GM18502 (cell line): ENCODE data around the gene ADD3.
"Not testable (repeated sequence)": the region's sequence is repeated elsewhere in the genome, so short reads cannot be mapped to it uniquely, and the experiment has no call there.

Source experiments
- ATAC-seq: cut with Tn5 transposase; IDR thresholded peaks from one replicate; pipeline ENCODE4 v1.9.1; 2021; ENCODE audit warnings: mild to moderate bottlenecking; ENCODE audit not compliant: unreplicated experiment, poor library complexity

Gene ADD3

GRCh38 chr10:109975244-109976190, 32.3 kb upstream of the ADD3 start:
- no peak for ATAC-seq

- no peak for ATAC-seq
Measured at GRCh38 chr10:109976681-109977080, 31.1 kb upstream of the ADD3 start.

GRCh38 chr10:109977382-109977806, 30.4 kb upstream of the ADD3 start:
- ATAC-seq = no peak

- ATAC-seq = no peak
Measured at GRCh38 chr10:109978481-109978880, 29.3 kb upstream of the ADD3 start.

- no peak for ATAC-seq
Measured at GRCh38 chr10:109979215-109979614, 28.6 kb upstream of the ADD3 start.

GRCh38 chr10:109981650-109982049, 26.1 kb upstream of the ADD3 start:
- no peak for ATAC-seq

GRCh38 chr10:109982123-109982522, 25.7 kb upstream of the ADD3 start:
- no peak for ATAC-seq

- no peak for ATAC-seq
Measured at GRCh38 chr10:109982812-109983211, 25.0 kb upstream of the ADD3 start.

- ATAC-seq = no peak
Measured at GRCh38 chr10:109984013-109984412, 23.8 kb upstream of the ADD3 start.

GRCh38 chr10:109985768-109986167, 22.0 kb upstream of the ADD3 start:
- not testable (repeated sequence) for ATAC-seq

- no peak for ATAC-seq
Measured at GRCh38 chr10:109987452-109988211, 20.2 kb upstream of the ADD3 start.

- ATAC-seq = no peak
Measured at GRCh38 chr10:109988212-109988596, 19.6 kb upstream of the ADD3 start.

- ATAC-seq = no peak
Measured at GRCh38 chr10:109991266-109991855, 16.4 kb upstream of the ADD3 start.

GRCh38 chr10:109992485-109992884, 15.3 kb upstream of the ADD3 start:
- no peak for ATAC-seq

- ATAC-seq = no peak
Measured at GRCh38 chr10:109993551-109994330, 14.0 kb upstream of the ADD3 start.

GRCh38 chr10:109994711-109995577, 12.8 kb upstream of the ADD3 start:
- ATAC-seq = no peak

GRCh38 chr10:109995595-109995994, 12.2 kb upstream of the ADD3 start:
- ATAC-seq = no peak

- ATAC-seq = peak; percentile 65
Measured at GRCh38 chr10:109996225-109996624, 11.6 kb upstream of the ADD3 start.

- peak; percentile 13 for ATAC-seq
Measured at GRCh38 chr10:109996766-109997171, 11.0 kb upstream of the ADD3 start.
